SJCRH30 (cell line): ENCODE data around the gene AIMP1. TPM values are rescaled to one million over a fixed set of nuclear protein-coding genes. Genes with fewer than 3 reads are reported as not detected.

Experiments used
- DNase-seq, 2 experiments: peaks; one replicate each; pipeline ENCODE4 v3.0.0-alpha.2; 2015 to 2020
- H3K27ac ChIP-seq: fragments of 250-450 bp; sonication (Bioruptor Pico); 2 replicates; pipeline ENCODE4 v1.5.1; 2020; ENCODE audit warnings: mild to moderate bottlenecking, moderate library complexity
- H3K27me3 ChIP-seq: fragments of 250-450 bp; sonication (Bioruptor Pico); 2 replicates; pipeline ENCODE4 v1.5.1; 2020; ENCODE audit warnings: mild to moderate bottlenecking, moderate library complexity
- H3K36me3 ChIP-seq: fragments of 250-450 bp; sonication (Bioruptor Pico); 2 replicates; pipeline ENCODE4 v1.5.1; 2020; ENCODE audit warnings: mild to moderate bottlenecking, moderate library complexity
- H3K4me1 ChIP-seq: fragments of 250-450 bp; sonication (Bioruptor Pico); 2 replicates; pipeline ENCODE4 v1.5.1; 2020; ENCODE audit warnings: mild to moderate bottlenecking, moderate library complexity
- H3K4me3 ChIP-seq: fragments of 250-450 bp; sonication (Bioruptor Pico); 2 replicates; pipeline ENCODE4 v1.5.1; 2020; ENCODE audit warnings: mild to moderate bottlenecking, moderate library complexity
- H3K9me3 ChIP-seq: fragments of 250-450 bp; sonication (Bioruptor Pico); replicated peaks from 2 replicates; pipeline ENCODE4 v1.5.1; 2020; ENCODE audit warnings: mild to moderate bottlenecking, moderate library complexity
- total RNA-seq: library from RNA; depleted of rRNA; stranded (reverse); fragments of >200 nt; shearing (Covaris generic); gene quantifications from 2 replicates; pipeline ENCODE4 v1.2.3, GENCODE V29; 2014

Gene AIMP1
- total RNA-seq, 1 experiment from 2014 or later = 35.4 TPM

DNA sequence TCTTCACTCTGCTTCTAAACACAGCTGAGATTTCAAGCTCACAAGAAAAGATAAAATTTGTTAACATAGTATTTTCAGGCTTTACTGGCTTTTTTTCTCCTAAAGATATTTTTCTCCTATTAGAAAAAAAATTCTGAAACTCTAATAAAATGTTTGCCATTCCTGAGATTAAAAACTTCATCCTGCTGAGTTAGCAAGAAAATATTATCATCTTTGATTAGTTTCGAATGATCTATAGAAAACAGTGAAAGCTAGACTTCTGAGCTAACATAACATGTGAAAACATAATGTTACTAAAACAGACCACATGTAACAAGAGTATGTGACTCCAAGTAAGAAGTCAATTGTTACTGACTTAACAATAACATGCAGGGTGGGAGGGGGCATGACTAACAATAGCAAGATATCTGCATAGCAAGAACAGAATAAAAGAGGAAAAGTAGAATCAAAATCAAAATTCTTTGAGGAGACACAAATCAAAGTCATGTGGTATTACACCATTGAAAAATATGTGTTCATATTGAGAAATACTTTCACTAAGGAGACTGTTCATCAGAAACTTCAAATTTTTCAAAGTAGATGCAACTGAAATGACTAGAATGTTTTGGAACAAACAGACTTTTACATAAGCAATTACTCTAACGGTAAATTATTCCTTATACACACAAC is 14.8 kb upstream of the AIMP1 start:
- no peak for DNase-seq
- H3K36me3 ChIP-seq = peaks cover 10% of the 10 kb centered on the region; the same call in 1 of the 2 replicates
- no peak overlapping the region for H3K27ac ChIP-seq
- no peak overlapping the region for H3K4me3 ChIP-seq
- H3K9me3 ChIP-seq = peaks cover 2% of the 10 kb centered on the region; the same call in 1 of the 2 replicates
- H3K4me1 ChIP-seq = no peaks in the 10 kb centered on the region
- H3K27me3 ChIP-seq = no peaks in the 10 kb centered on the region

DNA sequence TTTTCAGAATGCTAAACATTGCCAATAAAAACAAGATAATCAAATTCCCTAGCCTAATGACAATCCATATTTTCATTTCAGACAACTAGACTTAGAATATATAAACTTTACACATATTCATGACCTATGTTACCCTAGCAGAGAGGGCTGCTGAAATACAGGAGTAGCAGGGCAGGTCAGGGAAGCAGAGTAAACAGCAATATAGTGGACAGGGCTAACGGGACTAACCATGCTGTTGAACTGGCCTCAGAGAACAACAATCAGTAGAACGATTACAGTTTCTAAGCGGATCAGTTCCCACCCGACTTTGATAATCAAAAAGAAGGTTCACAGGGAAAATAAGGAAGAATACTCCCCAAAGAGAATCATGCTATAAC is 14.3 kb upstream of the AIMP1 start:
- Histone ChIP-seq H3K4me1 (no peaks in the 10 kb centered on the region), H3K4me3 (no peak overlapping the region), H3K27ac (no peak overlapping the region), H3K27me3 (no peaks in the 10 kb centered on the region), H3K9me3 (peaks cover 3% of the 10 kb centered on the region; the same call in 1 of the 2 replicates), H3K36me3 (peaks cover 13% of the 10 kb centered on the region; the same call in 1 of the 2 replicates)
- no peak for DNase-seq

DNA sequence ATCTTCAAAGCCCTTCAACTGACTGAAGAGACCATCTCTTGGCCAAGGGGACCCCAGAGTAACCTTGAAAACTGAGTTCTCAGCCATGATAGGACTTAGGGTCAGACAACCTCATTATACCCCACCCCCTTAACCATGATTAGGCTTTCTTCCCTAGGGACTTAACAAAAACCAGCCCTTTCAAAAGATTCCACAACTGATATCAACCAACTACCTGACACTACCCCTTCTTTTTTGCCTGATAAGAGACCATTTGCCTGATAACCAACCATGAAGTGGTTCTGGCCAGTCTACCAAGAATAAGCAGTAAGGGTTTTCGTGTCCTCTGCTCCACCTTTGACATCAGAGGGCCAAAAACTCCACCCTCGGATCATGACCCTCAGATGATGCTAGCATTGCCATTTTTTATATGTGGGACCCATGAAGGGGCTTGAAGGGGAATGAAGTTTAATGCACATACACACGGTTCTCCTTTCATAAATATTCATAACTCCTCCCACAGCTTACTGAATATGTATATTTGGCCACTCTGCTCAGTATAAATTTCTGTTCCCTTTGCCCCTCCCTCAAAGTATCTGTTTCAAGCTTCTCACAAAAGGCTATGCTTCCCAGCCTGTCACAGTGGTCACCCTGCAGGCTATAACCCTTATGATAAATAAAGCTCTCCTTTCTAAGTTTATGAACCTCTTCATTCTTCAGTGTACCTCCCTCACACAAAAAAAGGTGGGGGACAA is 12.6 kb upstream of the AIMP1 start:
- no peak overlapping the region for H3K27ac ChIP-seq
- DNase-seq = no peak

DNA sequence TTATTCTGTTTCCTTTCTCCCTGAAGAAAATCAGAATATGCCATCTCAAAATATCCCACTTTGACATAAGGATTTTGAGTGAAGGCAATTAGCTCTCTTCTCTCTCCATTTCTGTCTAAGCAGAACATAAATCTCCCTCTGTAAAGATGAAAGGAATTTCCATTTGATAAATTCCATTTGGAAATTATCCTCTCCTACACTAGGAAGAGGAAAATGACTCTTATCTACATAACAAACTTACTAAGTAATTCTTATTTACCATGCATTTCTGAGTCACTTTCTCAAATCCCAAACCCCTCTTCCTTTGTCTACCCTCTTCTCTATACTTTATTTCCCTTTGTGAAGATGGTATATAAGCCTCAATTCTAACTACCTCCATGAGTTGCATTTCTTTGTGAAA is 11.7 kb upstream of the AIMP1 start:
- H3K27ac ChIP-seq = no peak overlapping the region
- peaks cover 12% of the 10 kb centered on the region; the same call in 1 of the 2 replicates for H3K36me3 ChIP-seq
- H3K27me3 ChIP-seq = no peaks in the 10 kb centered on the region
- H3K4me3 ChIP-seq = no peak overlapping the region
- no peak for DNase-seq
- no peaks in the 10 kb centered on the region for H3K4me1 ChIP-seq
- H3K9me3 ChIP-seq = peaks cover 3% of the 10 kb centered on the region; the same call in 1 of the 2 replicates

More for the DNA sequence above, 12.6 kb upstream of the AIMP1 start:
- Histone ChIP-seq H3K9me3 (peaks cover 3% of the 10 kb centered on the region; the same call in 1 of the 2 replicates), H3K4me3 (no peak overlapping the region), H3K36me3 (peaks cover 12% of the 10 kb centered on the region; the same call in 1 of the 2 replicates), H3K27me3 (no peaks in the 10 kb centered on the region), H3K4me1 (no peaks in the 10 kb centered on the region)

DNA sequence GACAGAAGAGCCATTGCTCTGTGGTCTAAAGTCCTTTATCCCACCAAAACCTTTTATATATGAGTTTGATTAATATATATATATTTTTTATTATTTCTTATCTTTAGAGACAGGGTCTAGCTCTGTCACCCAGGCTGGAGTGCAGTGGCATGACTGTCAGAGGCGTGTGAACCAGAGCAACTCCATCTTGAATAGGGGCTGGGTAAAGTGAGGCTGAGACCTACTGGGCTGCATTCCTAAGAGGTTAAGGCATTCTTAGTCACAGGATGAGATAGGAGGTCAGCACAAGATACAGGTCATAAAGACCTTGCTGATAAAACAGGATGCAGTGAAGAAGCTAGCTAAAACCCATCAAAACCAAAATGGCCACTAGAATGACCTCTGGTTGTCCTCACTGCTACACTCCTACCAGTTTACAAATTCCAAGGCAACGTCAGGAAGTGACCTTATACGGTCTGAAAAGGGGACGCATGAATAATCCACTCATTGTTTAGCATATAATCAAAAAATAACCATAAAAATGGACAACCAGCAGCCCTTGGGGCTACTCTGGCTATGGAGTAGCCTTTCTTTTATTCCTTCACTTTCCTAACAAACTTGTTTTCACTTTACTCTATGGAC is 10.8 kb upstream of the AIMP1 start:
- Histone ChIP-seq H3K27me3 (no peaks in the 10 kb centered on the region), H3K4me3 (no peak overlapping the region), H3K4me1 (no peaks in the 10 kb centered on the region), H3K27ac (no peak overlapping the region), H3K36me3 (peaks cover 7% of the 10 kb centered on the region; the same call in 1 of the 2 replicates), H3K9me3 (peaks cover 3% of the 10 kb centered on the region; the same call in 1 of the 2 replicates)
- no peak for DNase-seq

DNA sequence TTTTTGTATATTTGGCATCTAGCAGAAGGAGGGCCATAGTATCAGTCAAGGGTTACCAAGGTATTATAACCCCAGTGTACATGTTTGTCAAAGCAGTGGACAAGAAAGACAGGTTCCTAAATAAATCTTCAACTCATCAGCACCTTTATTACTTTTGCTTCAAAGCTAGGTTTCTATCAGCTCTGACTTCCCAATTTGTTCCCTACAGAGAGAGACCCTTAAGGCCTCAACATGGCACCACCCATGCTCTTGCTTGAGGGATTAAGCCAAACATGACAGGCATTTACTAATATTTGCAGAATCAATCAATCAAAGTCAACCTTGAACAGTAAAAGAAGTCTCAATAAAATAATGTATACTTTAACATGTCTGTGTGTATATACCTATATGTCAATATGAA is 9.8 kb upstream of the AIMP1 start:
- Histone ChIP-seq H3K27ac (no peak overlapping the region), H3K4me3 (no peak overlapping the region), H3K4me1 (peaks cover 2% of the 10 kb centered on the region; the same call in 1 of the 2 replicates), H3K36me3 (peaks cover 5% of the 10 kb centered on the region; the same call in 1 of the 2 replicates), H3K9me3 (peaks cover 3% of the 10 kb centered on the region; the same call in 1 of the 2 replicates), H3K27me3 (no peaks in the 10 kb centered on the region)
- no peak for DNase-seq

DNA sequence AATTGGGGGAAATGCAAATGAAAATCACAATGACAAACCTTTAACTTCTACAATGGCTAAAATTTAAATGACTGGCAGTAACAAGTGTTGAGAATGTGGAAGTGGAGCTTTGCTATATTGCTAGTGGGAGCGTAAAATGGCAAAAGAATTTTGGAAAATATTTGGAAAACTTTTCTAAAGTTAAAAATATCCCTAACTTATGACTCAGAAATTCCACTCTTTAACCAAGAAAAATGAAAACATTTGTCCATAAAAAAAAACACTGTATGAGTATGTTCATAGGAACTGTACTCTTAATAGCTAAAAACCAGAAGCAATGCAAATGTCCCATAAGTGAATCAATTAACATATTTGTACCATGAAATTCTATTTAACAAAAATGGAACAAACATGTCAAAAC is 4.0 kb upstream of the AIMP1 start:
- H3K27ac ChIP-seq = peak overlapping the region; percentile 67
- H3K9me3 ChIP-seq = no peaks in the 10 kb centered on the region
- DNase-seq = peak in 1 of 2 experiments; percentile 29
- peaks cover 16% of the 10 kb centered on the region for H3K4me1 ChIP-seq
- no peak overlapping the region for H3K4me3 ChIP-seq
- no peaks in the 10 kb centered on the region for H3K36me3 ChIP-seq
- H3K27me3 ChIP-seq = no peaks in the 10 kb centered on the region

DNA sequence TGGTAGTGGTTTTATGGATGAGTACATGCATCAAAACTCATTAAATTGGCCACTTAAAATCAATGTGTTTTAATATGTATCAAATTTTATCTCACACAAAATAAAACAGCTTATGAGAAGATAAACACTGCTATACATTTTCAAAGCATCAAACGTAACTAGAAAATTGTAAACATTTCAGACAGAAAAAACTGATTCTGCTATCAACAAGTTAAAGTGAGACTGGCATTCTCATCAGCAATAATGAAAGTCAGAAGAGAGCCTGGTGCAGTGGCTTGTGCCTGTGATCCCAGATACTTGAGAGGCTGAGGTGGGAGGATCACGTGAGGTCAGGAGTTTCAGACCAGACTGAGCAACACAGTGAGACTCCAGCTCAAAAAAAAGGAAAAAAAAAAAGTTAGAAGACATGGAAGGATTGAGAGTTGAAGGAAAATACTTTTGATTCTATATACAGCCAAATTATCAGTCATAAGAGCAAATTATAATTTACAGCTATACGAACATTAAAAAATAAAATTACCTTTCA is 3.3 kb upstream of the AIMP1 start:
- DNase-seq = peak in 1 of 2 experiments; percentile 3
- no peaks in the 10 kb centered on the region for H3K36me3 ChIP-seq
- H3K27me3 ChIP-seq = no peaks in the 10 kb centered on the region
- H3K27ac ChIP-seq = peak overlapping the region; percentile 67
- H3K9me3 ChIP-seq = no peaks in the 10 kb centered on the region
- H3K4me3 ChIP-seq = no peak overlapping the region
- peaks cover 16% of the 10 kb centered on the region for H3K4me1 ChIP-seq

DNA sequence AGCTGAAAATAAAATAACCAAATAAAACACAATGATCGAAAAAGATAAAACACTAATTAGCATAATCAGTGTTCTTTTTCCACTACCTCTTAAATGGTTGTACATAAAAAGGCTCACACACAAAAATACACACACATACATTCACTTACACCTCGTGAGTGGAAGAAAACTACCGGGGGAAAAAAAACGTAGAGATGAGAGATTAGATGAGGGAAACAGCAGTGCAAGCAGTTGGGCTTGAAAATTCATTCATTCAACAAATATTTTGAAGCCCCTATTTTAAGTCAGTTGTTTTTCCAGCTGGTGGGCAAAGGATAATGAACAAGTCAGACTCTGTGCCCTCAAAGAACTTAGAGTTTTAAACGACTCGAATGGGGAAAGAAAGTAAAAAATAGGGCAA is 1.4 kb upstream of the AIMP1 start:
- Histone ChIP-seq H3K27me3 (no peaks in the 10 kb centered on the region), H3K27ac (peak overlapping the region; percentile 98; the same call in 1 of the 2 replicates)
- DNase-seq = peak in 1 of 2 experiments; percentile 3

DNA sequence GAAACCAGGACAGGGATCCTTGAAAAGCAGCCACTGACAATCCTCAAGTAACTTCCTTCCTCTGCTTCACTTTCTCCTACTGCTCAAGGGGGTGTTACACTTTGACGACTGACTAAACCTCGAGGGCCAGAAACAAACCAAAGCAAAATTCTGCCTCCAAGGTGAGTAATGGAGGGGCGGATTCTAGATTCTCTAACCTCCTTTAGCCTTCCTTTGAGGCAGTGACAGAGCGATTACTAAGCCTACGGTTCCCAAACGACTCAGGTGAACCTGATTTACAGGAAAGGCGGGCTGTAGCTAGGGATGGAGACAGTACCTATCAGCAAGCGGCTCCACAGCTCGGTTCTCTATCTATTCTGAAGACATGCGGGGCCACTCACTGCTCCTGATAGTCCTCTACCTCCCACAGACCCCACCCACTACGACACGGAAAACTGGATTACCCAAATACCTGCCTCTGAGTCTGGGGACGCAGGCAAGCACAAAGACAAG is 828 bp upstream of the AIMP1 start:
- Histone ChIP-seq H3K36me3 (0 out of 2 replicates have a peak, but pooled peaks cover 4% of the 10 kb centered on the region), H3K27me3 (no peaks in the 10 kb centered on the region), H3K4me3 (peak overlapping the region; percentile 72), H3K9me3 (no peaks in the 10 kb centered on the region), H3K27ac (peak overlapping the region; percentile 98), H3K4me1 (peaks cover 16% of the 10 kb centered on the region)
- DNase-seq = no peak

More for the DNA sequence above, 1.4 kb upstream of the AIMP1 start:
- Histone ChIP-seq H3K9me3 (no peaks in the 10 kb centered on the region), H3K36me3 (0 out of 2 replicates have a peak, but pooled peaks cover 4% of the 10 kb centered on the region), H3K4me3 (peak overlapping the region; percentile 72), H3K4me1 (peaks cover 16% of the 10 kb centered on the region)

DNA sequence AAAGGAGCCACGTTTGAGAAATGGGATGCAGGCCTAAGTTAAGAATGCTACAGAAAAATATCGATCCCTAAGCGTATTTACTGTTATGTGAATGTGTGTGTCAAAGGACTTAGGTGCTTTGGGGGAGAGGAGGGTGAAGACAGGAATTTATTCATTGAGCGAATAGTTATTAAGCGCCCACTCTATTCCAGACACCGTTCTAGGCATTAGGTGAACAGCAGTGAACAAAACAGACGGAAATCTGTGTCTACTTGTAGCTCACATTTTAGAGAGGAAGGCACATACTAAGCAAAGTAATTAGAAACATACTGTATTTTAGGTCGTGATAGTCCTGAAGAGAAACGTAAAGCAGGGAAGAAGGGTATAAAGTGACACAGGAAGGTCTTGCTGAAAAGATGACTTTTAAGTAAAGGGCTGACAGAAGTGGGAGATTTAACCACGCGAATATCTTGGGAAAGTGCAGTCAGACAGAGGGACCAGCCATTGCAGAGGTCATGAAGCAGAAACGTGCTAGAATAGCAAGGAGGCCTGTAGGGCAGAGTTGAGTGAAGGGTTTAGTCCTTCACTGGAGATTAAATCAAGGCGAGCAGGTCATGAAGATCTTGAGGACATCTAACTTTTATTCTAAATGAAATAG is 541 bp downstream of the AIMP1 start:
- H3K27ac ChIP-seq = peak overlapping the region; percentile 98
- peaks cover 6% of the 10 kb centered on the region; the same call in 1 of the 2 replicates for H3K36me3 ChIP-seq
- peak overlapping the region; percentile 72 for H3K4me3 ChIP-seq
- H3K4me1 ChIP-seq = peaks cover 11% of the 10 kb centered on the region
- H3K27me3 ChIP-seq = no peaks in the 10 kb centered on the region
- H3K9me3 ChIP-seq = no peaks in the 10 kb centered on the region
- peak in 1 of 2 experiments; percentile 23 for DNase-seq

DNA sequence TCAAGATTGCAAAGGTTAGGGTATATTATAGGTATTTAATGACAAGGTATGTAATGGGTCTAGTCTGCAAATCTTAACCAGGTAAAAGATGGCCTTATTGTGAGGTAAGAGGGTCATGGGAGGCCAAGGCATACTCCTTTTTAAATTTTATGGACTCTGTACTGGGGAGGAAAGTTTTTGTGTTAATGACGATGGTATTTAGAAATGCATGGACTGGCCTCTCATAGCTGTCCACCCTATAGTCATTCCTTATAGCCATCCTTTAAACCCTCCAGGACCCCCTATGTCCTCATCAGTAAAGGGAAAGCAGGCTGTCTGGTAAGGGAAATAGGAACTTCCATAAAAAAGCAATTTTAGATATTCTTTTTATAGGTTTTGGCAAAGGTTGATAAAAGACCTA is 1.5 kb downstream of the AIMP1 start:
- H3K36me3 ChIP-seq = peaks cover 10% of the 10 kb centered on the region; the same call in 1 of the 2 replicates
- no peak overlapping the region for H3K27ac ChIP-seq
- H3K4me3 ChIP-seq = peak overlapping the region; percentile 72
- no peaks in the 10 kb centered on the region for H3K9me3 ChIP-seq
- no peak for DNase-seq
- H3K4me1 ChIP-seq = peaks cover 3% of the 10 kb centered on the region
- H3K27me3 ChIP-seq = no peaks in the 10 kb centered on the region

DNA sequence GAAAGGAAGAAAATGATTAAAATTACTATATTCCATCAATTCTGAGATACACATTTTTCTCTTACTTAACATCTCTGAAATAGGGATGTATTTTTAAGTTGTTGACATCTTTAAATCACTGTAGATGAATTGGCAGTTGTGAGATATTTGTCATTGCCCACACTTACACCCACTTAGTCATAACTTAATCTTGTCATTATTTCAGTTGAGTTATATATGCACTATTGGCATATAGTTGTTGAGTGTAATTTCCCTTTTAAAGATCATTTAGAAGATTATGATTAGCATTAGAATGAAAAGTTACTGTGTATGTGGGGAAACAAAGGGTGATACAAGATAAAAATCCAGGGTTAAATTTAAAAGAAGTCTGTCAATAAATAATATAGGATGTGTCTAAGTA is 2.2 kb downstream of the AIMP1 start:
- no peak overlapping the region for H3K4me3 ChIP-seq
- H3K9me3 ChIP-seq = no peaks in the 10 kb centered on the region
- no peak overlapping the region for H3K27ac ChIP-seq
- H3K4me1 ChIP-seq = no peaks in the 10 kb centered on the region; the same call in 1 of the 2 replicates
- DNase-seq = no peak
- H3K27me3 ChIP-seq = no peaks in the 10 kb centered on the region
- peaks cover 10% of the 10 kb centered on the region; the same call in 1 of the 2 replicates for H3K36me3 ChIP-seq

DNA sequence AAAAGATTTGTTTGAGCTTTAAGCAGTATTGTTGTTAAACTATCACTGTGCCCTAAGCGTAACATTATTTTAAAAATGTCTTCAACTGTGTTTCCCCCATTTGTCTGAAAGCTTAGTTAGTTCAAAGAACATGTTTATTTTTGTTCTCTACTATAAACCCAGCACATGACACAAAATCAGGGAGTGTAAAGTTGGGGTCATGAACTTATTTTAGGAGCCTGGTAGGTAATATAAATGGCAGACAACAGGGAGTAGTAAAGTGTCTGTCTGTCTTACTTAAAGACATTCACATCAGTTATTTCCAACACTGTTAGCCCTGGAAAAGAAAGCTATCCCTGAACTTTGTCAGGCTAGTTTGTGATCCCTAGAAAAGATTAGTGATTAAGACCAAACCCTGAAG is 3.9 kb downstream of the AIMP1 start:
- H3K9me3 ChIP-seq = no peaks in the 10 kb centered on the region
- H3K36me3 ChIP-seq = peaks cover 14% of the 10 kb centered on the region; the same call in 1 of the 2 replicates
- no peak overlapping the region for H3K27ac ChIP-seq
- no peak overlapping the region for H3K4me3 ChIP-seq
- DNase-seq = no peak
- no peaks in the 10 kb centered on the region; the same call in 1 of the 2 replicates for H3K4me1 ChIP-seq
- H3K27me3 ChIP-seq = no peaks in the 10 kb centered on the region
